ENCODE measurements around the gene TPD52L1. TPM values are rescaled to one million over a fixed set of nuclear protein-coding genes. Genes with fewer than 3 reads are reported as not detected.

TPD52L1 gene
- total RNA-seq, 4 donors from 2014 or later, result 123 to 234 (median 175) TPM

DNA sequence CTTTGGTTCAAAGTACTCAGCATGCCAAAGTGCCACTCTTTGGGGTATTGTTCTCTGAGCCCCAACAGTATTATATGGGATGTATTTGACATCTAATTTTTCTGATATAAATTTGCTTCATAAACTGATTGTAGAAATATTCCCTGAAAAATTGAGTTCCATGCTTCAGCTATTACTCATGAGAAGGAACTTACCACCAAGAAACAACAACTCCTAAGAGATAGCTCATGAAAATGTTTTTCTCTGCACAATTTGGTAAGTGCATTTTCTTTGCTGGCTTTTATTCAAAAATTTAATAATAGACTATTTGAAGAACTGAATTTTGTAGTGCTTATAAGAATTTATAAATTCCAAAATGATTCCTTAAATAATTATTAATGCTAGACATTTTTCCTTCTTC, 12.8 kb upstream of the TPD52L1 start:
- DNase-seq (ENCODE audit: low spot score in 2 of 2), result no peak
- H3K4me3 ChIP-seq (ENCODE audit: low read depth, poor library complexity, severe bottlenecking), result no peak overlapping the region
- no peak for TF ChIP-seq CTCF (IDR thresholded peaks at IDR 0.05)
- TF ChIP-seq POLR2A (IDR thresholded peaks at IDR 0.05), result no peak
- intact Hi-C loops (cut with DNase I; ENCODE audit: low total_unique reads), result no loop called here

- DNase-seq (ENCODE audit: low spot score in 2 of 2), result no peak
- WGBS, 2 donors, result 72 to 83% methylated on average over 2 of the region's 2 CpGs
These were observed 11.0 kb upstream of the TPD52L1 start for GRCh38 chr6:125142618-125143017.

DNA sequence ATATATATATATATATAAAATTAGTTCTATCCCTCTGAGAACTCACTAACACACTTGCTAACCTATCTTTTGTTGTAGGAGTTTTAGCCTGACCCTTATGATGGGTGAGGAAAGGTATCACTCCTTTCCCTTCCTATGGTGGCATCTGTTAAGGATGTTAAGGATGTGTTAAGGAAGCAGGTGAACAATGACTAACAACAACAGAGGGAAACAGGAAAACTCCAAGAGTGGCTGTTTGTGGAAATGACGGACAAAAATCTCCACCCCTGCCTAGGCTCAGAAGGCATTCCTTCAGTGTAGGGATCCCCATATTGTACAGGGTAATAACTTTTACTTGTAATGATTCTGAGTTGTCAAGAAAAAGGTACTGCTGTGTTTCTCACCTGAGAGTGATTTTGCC, 8.8 kb upstream of the TPD52L1 start:
- no peak for DNase-seq (ENCODE audit: low spot score in 2 of 2)
- WGBS, 2 donors, result 89 to 96% methylated on average over 1 of the region's 1 CpG
- intact Hi-C loops (cut with DNase I; ENCODE audit: low total_unique reads), result no loop called here

More at GRCh38 chr6:125142618-125143017, 11.0 kb upstream of the TPD52L1 start:
- intact Hi-C loops (cut with DNase I; ENCODE audit: low total_unique reads), result no loop called here
- TF ChIP-seq POLR2A (IDR thresholded peaks at IDR 0.05) (no peak), CTCF (IDR thresholded peaks at IDR 0.05) (no peak)
- no peak overlapping the region for H3K4me3 ChIP-seq (ENCODE audit: low read depth, poor library complexity, severe bottlenecking)

DNA sequence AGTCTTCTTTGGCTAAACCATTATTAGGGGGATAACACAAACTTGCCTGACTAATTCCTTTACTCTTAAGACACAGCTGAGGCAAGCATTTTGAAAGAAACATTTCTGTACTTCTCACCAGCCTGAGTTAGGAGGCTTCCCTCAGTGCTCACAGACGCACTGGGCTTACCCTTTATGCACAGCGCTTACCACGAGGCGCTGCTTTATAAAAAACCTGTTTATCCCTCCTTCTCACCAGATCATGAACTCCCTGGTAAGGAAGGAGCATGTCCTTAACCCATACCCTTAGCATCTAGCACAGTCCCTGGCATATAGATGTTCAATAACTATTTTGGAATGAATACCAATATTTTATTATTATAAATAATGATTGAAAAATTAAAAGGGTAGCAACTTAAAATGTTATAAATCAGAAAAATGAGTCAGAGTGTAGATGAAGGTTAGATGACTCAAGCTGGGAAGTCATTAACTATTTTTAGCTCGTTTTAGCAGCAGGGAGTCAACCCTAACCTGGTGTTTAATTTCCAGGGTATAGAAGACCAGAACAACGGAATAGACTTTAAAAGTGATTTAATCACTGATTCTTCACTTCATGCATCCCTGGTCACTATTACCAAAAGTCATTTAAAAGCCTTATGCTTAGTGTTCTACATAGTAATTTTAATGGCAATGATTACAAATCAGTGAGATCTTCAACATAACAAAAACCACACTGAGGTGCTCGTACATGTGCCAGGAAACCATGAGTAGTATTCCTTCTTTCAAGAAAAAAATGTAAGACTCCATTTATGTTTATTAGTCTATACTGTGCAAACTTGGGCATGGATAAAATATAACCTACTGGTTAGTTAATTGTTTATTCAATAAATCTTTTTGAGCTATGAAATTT, 4.1 kb upstream of the TPD52L1 start:
- no peak overlapping the region for H3K4me3 ChIP-seq (ENCODE audit: low read depth, poor library complexity, severe bottlenecking)
- no peak for DNase-seq (ENCODE audit: low spot score in 2 of 2)
- intact Hi-C loops (cut with DNase I; ENCODE audit: low total_unique reads), result no loop called here
- TF ChIP-seq CTCF (IDR thresholded peaks at IDR 0.05) (no peak), POLR2A (IDR thresholded peaks at IDR 0.05) (no peak)
- 31 to 43% methylated on average over 7 of the region's 7 CpGs for WGBS, 2 donors

More for the DNA sequence above, 8.8 kb upstream of the TPD52L1 start:
- TF ChIP-seq CTCF (IDR thresholded peaks at IDR 0.05), result no peak
- TF ChIP-seq POLR2A (IDR thresholded peaks at IDR 0.05), result no peak
- no peak overlapping the region for H3K4me3 ChIP-seq (ENCODE audit: low read depth, poor library complexity, severe bottlenecking)

DNA sequence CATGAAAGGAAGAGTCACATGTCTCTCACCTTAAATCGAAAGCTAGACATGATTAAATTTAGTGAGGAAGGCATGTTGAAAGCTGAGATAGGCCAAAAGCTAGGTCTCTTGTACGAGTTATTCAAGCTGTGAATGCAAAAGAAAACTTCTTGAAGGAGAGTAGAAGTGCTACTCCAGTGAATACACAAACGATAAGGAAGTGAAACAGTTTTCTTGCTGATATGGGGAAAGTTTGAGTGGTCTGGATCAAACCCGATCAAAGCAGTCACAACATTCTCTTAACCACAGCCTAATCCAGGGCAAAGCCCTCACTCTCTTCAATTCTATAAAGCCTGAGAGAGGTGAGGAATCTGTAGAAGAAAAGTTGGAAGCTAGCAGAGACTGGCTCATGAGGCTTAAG, 1.9 kb upstream of the TPD52L1 start:
- intact Hi-C loops (cut with DNase I; ENCODE audit: low total_unique reads), result no loop called here
- no peak for TF ChIP-seq CTCF (IDR thresholded peaks at IDR 0.05)
- no peak for TF ChIP-seq POLR2A (IDR thresholded peaks at IDR 0.05)
- H3K4me3 ChIP-seq (ENCODE audit: low read depth, poor library complexity, severe bottlenecking), result no peak overlapping the region
- WGBS, 2 donors, result 86 to 87% methylated on average over 4 of the region's 4 CpGs
- no peak for DNase-seq (ENCODE audit: low spot score in 2 of 2)
